GM20000 (cell line): ENCODE measurements around the gene GAPVD1.

Experiments
- DNase-seq: peaks from one replicate; pipeline ENCODE4 v3.0.0; 2012; ENCODE audit warnings: low spot score
- TF ChIP-seq, protein P1 (sequence below): IDR thresholded peaks from 2 replicates; pipeline ENCODE4 v1.5.1; 2012; ENCODE audit warnings: mild to moderate bottlenecking, control low read depth; ENCODE audit errors: extremely low read depth, missing control alignments

GAPVD1 gene

DNA sequence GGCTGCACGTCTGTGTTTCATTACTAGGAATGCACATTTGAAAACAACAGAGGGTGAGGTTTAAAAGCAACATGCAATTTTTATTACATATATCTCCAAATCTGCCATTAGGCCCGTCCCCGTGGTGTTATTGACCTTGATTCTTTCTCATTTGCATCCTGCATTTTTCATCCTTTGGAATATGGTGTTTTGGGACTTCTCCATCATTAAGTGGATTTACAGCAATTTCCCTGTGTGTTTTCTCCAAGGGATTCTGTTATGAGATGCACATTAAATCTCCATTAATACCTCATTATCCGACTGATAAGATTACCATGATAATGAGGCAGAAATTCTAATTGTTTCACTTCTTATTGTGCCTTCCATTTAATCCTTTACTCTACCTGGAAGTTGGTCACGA, 117.6 kb downstream of the GAPVD1 start:
- TF ChIP-seq, protein P1, sequence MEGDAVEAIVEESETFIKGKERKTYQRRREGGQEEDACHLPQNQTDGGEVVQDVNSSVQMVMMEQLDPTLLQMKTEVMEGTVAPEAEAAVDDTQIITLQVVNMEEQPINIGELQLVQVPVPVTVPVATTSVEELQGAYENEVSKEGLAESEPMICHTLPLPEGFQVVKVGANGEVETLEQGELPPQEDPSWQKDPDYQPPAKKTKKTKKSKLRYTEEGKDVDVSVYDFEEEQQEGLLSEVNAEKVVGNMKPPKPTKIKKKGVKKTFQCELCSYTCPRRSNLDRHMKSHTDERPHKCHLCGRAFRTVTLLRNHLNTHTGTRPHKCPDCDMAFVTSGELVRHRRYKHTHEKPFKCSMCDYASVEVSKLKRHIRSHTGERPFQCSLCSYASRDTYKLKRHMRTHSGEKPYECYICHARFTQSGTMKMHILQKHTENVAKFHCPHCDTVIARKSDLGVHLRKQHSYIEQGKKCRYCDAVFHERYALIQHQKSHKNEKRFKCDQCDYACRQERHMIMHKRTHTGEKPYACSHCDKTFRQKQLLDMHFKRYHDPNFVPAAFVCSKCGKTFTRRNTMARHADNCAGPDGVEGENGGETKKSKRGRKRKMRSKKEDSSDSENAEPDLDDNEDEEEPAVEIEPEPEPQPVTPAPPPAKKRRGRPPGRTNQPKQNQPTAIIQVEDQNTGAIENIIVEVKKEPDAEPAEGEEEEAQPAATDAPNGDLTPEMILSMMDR, result no peak
- DNase-seq, result no peak

DNA sequence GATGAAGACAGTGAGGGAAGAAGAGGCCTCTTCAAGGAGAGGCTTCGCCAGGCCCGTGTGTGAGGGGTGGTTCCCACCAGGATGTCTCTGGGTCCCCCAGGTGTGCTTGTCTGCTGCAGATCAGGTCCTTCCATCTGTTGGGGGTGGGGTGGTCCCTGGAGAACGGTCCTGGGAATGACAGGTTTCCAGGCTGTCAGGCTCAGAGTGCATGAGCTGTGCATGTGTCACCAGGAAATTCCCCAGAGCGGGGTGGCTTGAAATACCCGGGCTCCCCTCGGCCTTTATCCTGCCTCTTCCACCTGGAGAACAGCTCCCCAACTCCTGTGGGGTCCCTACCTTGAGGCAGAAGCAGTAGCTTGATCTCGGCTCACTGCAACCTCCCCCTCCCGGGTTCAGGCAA, 118.8 kb downstream of the GAPVD1 start:
- DNase-seq, result no peak
- TF ChIP-seq, protein P1, result no peak

GRCh38 chr9:125387861-125388524, 126.4 kb downstream of the GAPVD1 start:
- TF ChIP-seq, protein P1, result no peak
- no peak for DNase-seq

DNA sequence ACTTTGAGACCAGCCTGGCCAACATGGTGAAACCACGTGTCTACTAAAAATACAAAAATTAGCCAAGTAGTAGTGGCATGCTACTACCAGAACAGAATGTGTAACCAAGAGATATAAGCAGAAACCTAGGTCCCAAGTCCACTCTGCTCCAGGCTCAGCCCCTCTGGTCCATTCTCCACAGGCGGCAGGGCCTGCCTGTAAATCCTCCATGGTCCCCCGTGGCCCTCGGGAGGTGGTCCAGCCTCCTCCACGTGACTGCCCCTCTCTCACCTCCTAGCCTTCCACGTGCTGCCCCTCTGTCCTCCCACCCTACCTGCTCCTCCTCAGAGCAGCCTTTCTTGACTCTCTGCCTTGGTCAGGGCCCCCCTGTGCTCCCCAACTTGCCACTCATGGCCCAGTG, 127.4 kb downstream of the GAPVD1 start:
- TF ChIP-seq, protein P1, result no peak
- no peak for DNase-seq

- TF ChIP-seq, protein P1, result no peak
- DNase-seq, result no peak
Measured at GRCh38 chr9:125391704-125392103, 130.1 kb downstream of the GAPVD1 start.

- DNase-seq, result no peak
- TF ChIP-seq, protein P1, result no peak
Measured at GRCh38 chr9:125393426-125393825, 131.8 kb downstream of the GAPVD1 start.

DNA sequence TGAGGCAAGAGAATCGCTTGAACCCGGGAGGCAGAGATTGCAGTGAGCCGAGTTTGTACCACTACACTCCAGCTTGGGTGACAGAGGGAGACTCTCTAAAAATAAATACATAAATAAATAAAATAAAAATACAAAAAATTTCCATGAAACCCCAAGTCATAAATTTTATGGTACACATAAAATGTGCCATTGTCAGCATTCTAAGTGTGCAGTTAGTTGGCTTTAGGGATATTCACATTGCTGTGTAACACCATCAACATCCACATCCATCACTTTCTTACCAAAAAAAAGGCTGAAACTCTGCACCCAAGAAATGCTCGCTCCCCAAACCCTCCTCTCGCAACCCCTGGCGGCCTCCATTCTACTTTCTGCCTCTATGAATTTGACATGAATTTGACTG, 135.2 kb downstream of the GAPVD1 start:
- TF ChIP-seq, protein P1, result no peak
- no peak for DNase-seq
